Osteocyte (in vitro differentiated cells): ENCODE measurements around the gene SPIN1. TPM values are rescaled to one million over a fixed set of nuclear protein-coding genes. Genes with fewer than 3 reads are reported as not detected.

Experiments used
- DNase-seq: peaks from one replicate; pipeline ENCODE4 v3.0.0; 2021; ENCODE audit warnings: mixed read lengths; ENCODE audit not compliant: unreplicated experiment; ENCODE audit errors: extremely low spot score
- H3K27ac Mint-ChIP-seq: one replicate; pipeline ENCODE4 v1.8.0; 2021; ENCODE audit warnings: mild to moderate bottlenecking, mixed read lengths; ENCODE audit not compliant: unreplicated experiment
- H3K27me3 Mint-ChIP-seq: one replicate; pipeline ENCODE4 v1.8.0; 2021; ENCODE audit warnings: mixed read lengths; ENCODE audit not compliant: unreplicated experiment
- H3K36me3 Mint-ChIP-seq: one replicate; pipeline ENCODE4 v1.8.0; 2021; ENCODE audit warnings: mixed read lengths; ENCODE audit not compliant: unreplicated experiment
- H3K4me1 Mint-ChIP-seq: one replicate; pipeline ENCODE4 v1.8.0; 2021; ENCODE audit warnings: mixed read lengths; ENCODE audit not compliant: unreplicated experiment
- H3K4me3 Mint-ChIP-seq: one replicate; pipeline ENCODE4 v1.8.0; 2021; ENCODE audit warnings: mild to moderate bottlenecking, moderate library complexity, mixed read lengths; ENCODE audit not compliant: unreplicated experiment
- H3K9me3 Mint-ChIP-seq: one replicate; pipeline ENCODE4 v1.8.0; 2021; ENCODE audit warnings: mixed read lengths; ENCODE audit not compliant: unreplicated experiment
- total RNA-seq: library from RNA; stranded (reverse); gene quantifications from 2 replicates; pipeline ENCODE4 v1.2.1, GENCODE V29; 2021
- TF ChIP-seq, protein P1 (sequence below): fragments of 200-600 bp; sonication (generic); IDR thresholded peaks from 2 replicates; pipeline ENCODE4 v1.5.0; 2021; ENCODE audit warnings: antibody characterized with exemption, mild to moderate bottlenecking, moderate library complexity

Gene SPIN1
- total RNA-seq, 1 donor from 2014 or later: 115 TPM

DNA sequence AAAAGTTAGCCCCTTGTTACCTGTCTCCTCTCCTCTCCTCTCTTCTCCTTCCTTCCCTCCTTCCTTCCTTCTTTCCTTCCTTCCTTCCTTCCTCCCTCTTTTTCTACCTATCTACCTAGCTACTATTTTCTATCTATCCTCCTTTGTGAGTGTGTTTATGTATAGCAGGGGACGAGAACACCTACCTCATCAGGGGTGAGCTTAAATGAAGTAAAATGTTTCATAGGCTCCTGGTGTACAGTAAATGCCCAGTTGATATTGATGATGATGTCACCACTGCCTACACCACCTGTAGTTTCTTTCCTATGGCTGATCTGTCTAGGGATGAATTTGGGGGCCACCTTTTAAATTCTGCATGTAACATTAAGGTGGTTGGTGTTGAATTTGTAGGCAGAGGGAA lies 4.3 kb downstream of the SPIN1 start:
- no peaks in the 10 kb centered on the region for H3K27me3 Mint-ChIP-seq
- no peak overlapping the region for H3K4me3 Mint-ChIP-seq
- no peak for DNase-seq
- peaks cover 10% of the 10 kb centered on the region for H3K36me3 Mint-ChIP-seq
- H3K9me3 Mint-ChIP-seq: no peaks in the 10 kb centered on the region
- TF ChIP-seq, protein P1, sequence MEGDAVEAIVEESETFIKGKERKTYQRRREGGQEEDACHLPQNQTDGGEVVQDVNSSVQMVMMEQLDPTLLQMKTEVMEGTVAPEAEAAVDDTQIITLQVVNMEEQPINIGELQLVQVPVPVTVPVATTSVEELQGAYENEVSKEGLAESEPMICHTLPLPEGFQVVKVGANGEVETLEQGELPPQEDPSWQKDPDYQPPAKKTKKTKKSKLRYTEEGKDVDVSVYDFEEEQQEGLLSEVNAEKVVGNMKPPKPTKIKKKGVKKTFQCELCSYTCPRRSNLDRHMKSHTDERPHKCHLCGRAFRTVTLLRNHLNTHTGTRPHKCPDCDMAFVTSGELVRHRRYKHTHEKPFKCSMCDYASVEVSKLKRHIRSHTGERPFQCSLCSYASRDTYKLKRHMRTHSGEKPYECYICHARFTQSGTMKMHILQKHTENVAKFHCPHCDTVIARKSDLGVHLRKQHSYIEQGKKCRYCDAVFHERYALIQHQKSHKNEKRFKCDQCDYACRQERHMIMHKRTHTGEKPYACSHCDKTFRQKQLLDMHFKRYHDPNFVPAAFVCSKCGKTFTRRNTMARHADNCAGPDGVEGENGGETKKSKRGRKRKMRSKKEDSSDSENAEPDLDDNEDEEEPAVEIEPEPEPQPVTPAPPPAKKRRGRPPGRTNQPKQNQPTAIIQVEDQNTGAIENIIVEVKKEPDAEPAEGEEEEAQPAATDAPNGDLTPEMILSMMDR: no peak
- peaks cover 62% of the 10 kb centered on the region for H3K4me1 Mint-ChIP-seq
- H3K27ac Mint-ChIP-seq: peak overlapping the region; percentile 48

- H3K27ac Mint-ChIP-seq: no peak overlapping the region
- no peaks in the 10 kb centered on the region for H3K27me3 Mint-ChIP-seq
- TF ChIP-seq, protein P1: no peak
- peaks cover 56% of the 10 kb centered on the region for H3K4me1 Mint-ChIP-seq
- no peak overlapping the region for H3K4me3 Mint-ChIP-seq
- H3K36me3 Mint-ChIP-seq: peaks cover 9% of the 10 kb centered on the region
- H3K9me3 Mint-ChIP-seq: no peaks in the 10 kb centered on the region
- DNase-seq: no peak
Measured at GRCh38 chr9:88396836-88397577, 8.8 kb downstream of the SPIN1 start.

GRCh38 chr9:88398016-88398415 lies 9.8 kb downstream of the SPIN1 start:
- H3K27ac Mint-ChIP-seq: no peak overlapping the region
- peaks cover 8% of the 10 kb centered on the region for H3K36me3 Mint-ChIP-seq

DNA sequence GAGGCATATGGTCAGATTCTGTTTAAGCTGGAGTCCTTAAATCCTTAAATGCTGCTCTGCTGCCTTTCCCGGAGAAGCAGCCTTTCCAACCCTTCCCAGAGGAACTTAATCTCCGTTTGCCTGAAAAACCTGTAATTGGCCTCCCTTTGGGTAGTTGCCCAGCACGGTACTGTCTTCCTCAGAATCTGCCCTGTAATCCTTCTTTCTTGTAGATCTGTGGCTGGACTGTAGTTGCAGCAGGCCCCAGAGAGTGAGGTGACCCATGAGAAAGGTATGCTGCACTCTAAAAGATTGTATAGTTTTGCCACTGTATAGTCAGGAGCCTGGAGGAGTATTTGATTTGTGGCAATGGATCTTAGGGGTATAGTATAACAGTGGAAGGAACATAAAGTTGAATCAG lies 11.7 kb downstream of the SPIN1 start:
- Mint-ChIP-seq H3K4me1 (peaks cover 40% of the 10 kb centered on the region), H3K27ac (peak overlapping the region; percentile 61), H3K27me3 (no peaks in the 10 kb centered on the region), H3K4me3 (no peak overlapping the region), H3K9me3 (no peaks in the 10 kb centered on the region), H3K36me3 (peaks cover 8% of the 10 kb centered on the region)
- TF ChIP-seq, protein P1: no peak
- DNase-seq: no peak

More at GRCh38 chr9:88398016-88398415, 9.8 kb downstream of the SPIN1 start:
- DNase-seq: no peak
- H3K9me3 Mint-ChIP-seq: no peaks in the 10 kb centered on the region
- TF ChIP-seq, protein P1: no peak
- no peak overlapping the region for H3K4me3 Mint-ChIP-seq
- H3K4me1 Mint-ChIP-seq: peaks cover 52% of the 10 kb centered on the region
- H3K27me3 Mint-ChIP-seq: no peaks in the 10 kb centered on the region

DNA sequence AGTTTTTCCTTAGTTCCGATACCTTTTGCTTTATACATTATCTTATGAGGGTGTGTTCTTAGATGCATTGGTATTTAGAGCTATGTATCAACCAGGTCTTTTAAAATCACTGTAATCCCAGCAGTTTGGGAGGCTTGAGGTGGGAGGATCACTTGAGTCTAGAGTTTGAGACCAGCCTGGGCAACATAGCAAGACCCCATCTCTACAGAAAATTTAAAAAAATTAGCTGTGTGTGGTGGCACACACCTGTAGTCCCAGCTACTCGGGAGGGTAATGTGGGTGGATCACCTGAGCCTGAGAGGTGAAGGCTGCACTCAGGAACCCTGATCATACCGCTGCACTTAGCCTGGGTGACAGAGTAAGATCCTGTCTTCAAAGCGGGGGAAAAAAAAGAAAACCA lies 15.1 kb downstream of the SPIN1 start:
- peaks cover 33% of the 10 kb centered on the region for H3K4me1 Mint-ChIP-seq
- H3K36me3 Mint-ChIP-seq: peaks cover 3% of the 10 kb centered on the region
- TF ChIP-seq, protein P1: no peak
- no peak for DNase-seq
- no peaks in the 10 kb centered on the region for H3K9me3 Mint-ChIP-seq
- H3K4me3 Mint-ChIP-seq: no peak overlapping the region
- H3K27me3 Mint-ChIP-seq: no peaks in the 10 kb centered on the region
- no peak overlapping the region for H3K27ac Mint-ChIP-seq
